SHP77 treated with DMSO at 0.1 percent for 48 hours (cell line): ENCODE measurements around the gene SNX1.

Experiments used
- DNase-seq: peaks from one replicate; lab custom pipeline; 2025; lab: John Stamatoyannopoulos, UW

The SNX1 gene

DNA sequence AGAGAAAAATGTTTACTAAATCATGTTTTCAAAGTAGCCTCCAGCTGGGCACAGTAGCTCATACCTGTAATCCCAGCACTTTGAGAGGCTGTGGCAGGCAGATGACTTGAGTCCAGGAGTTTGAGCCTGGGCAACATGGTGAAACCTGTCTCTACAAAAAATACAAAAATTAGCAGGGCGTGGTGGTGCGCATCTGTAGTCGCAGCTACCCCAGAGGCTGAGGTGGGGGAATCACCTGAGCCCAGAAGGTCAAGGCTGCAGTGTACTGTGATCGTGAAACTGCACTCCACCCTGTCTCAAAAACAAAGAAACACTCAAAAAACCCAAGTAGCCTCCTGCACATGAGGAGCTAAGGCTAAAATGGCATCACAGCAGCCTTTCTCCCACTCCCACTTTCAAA is 68.7 kb downstream of the SNX1 start:
- DNase-seq, result no peak

DNA sequence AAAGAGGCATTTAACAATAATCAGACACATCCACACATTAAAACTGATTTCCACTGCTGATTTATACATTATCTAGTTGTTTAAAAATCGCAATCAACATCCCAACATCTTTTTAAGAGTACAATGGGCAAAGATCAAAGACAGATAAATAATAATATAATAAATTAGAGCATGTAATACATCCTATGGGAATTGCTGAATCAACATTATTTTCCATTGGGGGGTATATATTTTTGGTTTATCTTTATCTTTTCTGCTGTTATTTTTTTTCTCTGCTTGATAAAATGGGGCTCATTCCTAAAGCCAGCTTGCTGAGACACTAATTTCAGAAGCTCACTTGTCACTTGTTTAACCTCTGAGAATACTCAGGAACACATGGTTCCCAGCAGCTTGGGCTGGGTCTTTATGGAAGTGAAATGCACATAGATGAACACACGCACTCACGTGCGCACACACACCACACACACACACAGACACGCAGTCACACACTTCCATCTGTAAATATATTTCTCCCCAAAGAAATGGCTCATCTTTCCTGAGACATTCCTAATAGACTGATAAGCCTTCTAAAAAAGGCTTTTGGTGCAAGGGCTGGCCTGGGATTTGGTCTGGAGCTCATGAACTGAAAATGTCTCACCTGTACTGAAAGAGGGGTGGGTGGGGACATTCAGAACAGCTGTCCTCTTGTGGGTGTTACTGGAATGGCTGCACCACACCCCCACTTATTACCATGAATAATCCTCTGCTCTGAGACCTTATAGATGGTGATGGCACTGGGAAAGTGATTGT is 70.5 kb downstream of the SNX1 start:
- DNase-seq, result no peak

GRCh38 chr15:64180235-64180824 is 84.5 kb downstream of the SNX1 start:
- DNase-seq, result no peak

- DNase-seq, result no peak
Observed at GRCh38 chr15:64182859-64183370, 87.1 kb downstream of the SNX1 start.

DNA sequence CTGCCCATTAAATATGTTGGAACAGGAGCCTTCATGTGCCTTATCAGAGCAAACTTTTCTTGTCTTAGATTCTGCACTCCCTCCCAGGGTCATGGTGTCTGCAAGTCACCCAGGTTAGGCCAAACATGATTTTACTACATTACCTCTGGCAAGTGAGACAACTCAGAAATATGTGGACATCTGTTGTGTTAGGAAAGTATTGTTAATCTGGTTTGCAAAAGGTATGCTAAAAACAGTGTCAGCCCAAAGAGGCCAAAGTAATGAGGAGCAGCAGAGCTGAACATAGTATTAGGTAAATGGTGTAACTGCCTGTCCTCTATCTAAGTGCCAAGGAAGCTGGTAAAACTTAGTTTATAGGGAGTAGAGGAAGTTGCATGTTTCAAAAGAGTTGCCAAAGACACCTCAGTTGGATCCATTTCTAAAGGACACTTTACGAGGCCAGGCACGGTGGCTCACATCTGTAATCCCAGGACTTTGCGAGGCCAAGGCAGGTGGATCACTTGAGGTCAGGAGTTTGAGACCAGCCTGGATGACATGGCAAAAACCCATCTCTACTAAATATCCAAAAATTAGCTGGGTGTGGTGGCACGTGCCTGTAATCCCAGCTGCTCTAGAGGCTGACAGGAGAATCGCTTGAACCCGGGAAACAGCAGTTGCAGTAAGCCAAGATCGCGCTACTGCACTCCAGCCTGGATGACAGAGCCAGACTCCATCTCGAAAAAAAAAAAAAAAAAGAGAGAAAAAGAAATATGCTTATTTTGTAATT is 89.5 kb downstream of the SNX1 start:
- DNase-seq, result no peak

GRCh38 chr15:64187396-64188191 is 91.8 kb downstream of the SNX1 start:
- no peak for DNase-seq
